Esophagus squamous epithelium (tissue), 5 donors: ENCODE data around the gene OR52E4. TPM values are rescaled to one million over a fixed set of nuclear protein-coding genes. Genes with fewer than 3 reads are reported as not detected.

Experiments
- DNase-seq: peaks from one replicate; lab custom pipeline; 2025; lab: John Stamatoyannopoulos, UW
- H3K27ac ChIP-seq, 4 donors: fragments of 200-600 bp; sonication (generic); one replicate each; pipeline ENCODE4 v1.5.1; 2016 to 2019; ENCODE audit warnings: mild to moderate bottlenecking in 1 of 4
- H3K27me3 ChIP-seq, 4 donors: fragments of 200-600 bp; sonication (generic); 1 replicate in 3 of 4; 2 replicates in 1 of 4; pipeline versions ENCODE4 v1.5.1 to v1.6.0; 2017 to 2021; ENCODE audit warnings: antibody characterized with exemption in 1 of 4
- H3K36me3 ChIP-seq, 3 donors: fragments of 200-600 bp; sonication (generic); one replicate each; pipeline ENCODE4 v1.5.1; 2016 to 2019
- H3K4me1 ChIP-seq, 3 donors: fragments of 200-600 bp; sonication (generic); one replicate each; pipeline ENCODE4 v1.5.1; 2017 to 2019
- H3K4me3 ChIP-seq, 4 donors: fragments of 200-600 bp; sonication (generic); 1 replicate in 3 of 4; 2 replicates in 1 of 4; pipeline ENCODE4 v1.5.1; 2016 to 2019; ENCODE audit warnings: mild to moderate bottlenecking in 2 of 4, moderate library complexity in 1 of 4
- H3K9me3 ChIP-seq, 3 donors: fragments of 200-600 bp; sonication (generic); one replicate each; pipeline ENCODE4 v1.5.1; 2016 to 2019
- POLR2A ChIP-seq, 4 donors: fragments of 450-650 bp; IDR thresholded peaks; one replicate each; pipeline ENCODE4 v1.6.1; 2017; ENCODE audit warnings: antibody characterized with exemption in 4 of 4, mild to moderate bottlenecking in 4 of 4, moderate library complexity in 3 of 4
- WGBS, 2 donors: methylation state at CpG; one replicate each; pipeline ENCODE4 v1.1.5; 2018; 5-methylcytosine and 5-hydroxymethylcytosine counted together
- intact Hi-C: fragments of 100-400 bp; cut with DNase I; formaldehyde crosslinking; loops from one replicate; pipeline ENCODE4 v1.15.0; 2022
- total RNA-seq, 4 donors: library from RNA; depleted of rRNA; stranded (reverse); fragments of >200 nt; gene quantifications; one replicate each; pipeline ENCODE4 v1.1.0, GENCODE V29; 2016
- TF ChIP-seq, protein P1 (sequence below), 6 experiments: fragments of 450-650 bp in 4 of 6; fragments of 200-600 bp in 2 of 6; sonication (generic) in 2 of 6; IDR thresholded peaks; one replicate each; pipeline ENCODE4 v1.5.1; 2016 to 2019; ENCODE audit warnings: antibody characterized with exemption in 6 of 6, mild to moderate bottlenecking in 4 of 6, moderate library complexity in 4 of 6
- donor health status: DM: yes; HTN: yes; CAD: no.

OR52E4 gene
- not detected for total RNA-seq

DNA sequence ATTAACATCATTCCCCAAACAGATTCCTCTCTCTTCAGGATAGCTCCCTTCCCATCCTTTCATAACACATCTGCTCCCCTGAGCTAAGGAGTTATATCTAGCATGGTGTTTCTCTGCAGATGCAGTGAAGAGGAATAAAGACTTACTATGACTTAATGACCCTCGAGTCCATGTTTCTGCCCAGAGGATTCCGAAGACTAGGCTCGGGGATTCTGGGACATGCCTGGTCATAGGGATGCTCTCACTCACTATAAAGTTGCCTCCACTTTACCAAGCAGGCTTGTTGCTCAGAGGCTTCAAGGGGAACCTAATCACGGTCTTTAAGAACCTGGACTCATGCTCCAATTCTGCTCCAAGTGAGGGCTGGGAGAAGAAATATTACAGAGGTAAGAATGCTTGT lies at the start of gene OR52E4:
Gene OR52E4, plus strand, starts transcription at position 301 of the 400 bp plus-strand sequence. CDS start 3,664 bp downstream, outside the sequence.
- TF ChIP-seq POLR2A (IDR thresholded peaks at IDR 0.05): no peak
- TF ChIP-seq, protein P1, sequence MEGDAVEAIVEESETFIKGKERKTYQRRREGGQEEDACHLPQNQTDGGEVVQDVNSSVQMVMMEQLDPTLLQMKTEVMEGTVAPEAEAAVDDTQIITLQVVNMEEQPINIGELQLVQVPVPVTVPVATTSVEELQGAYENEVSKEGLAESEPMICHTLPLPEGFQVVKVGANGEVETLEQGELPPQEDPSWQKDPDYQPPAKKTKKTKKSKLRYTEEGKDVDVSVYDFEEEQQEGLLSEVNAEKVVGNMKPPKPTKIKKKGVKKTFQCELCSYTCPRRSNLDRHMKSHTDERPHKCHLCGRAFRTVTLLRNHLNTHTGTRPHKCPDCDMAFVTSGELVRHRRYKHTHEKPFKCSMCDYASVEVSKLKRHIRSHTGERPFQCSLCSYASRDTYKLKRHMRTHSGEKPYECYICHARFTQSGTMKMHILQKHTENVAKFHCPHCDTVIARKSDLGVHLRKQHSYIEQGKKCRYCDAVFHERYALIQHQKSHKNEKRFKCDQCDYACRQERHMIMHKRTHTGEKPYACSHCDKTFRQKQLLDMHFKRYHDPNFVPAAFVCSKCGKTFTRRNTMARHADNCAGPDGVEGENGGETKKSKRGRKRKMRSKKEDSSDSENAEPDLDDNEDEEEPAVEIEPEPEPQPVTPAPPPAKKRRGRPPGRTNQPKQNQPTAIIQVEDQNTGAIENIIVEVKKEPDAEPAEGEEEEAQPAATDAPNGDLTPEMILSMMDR (IDR thresholded peaks at IDR 0.05): no peak
- H3K36me3 ChIP-seq: no peaks in the 10 kb centered on the region
- no peak within 1 kb of the TSS for H3K4me3 ChIP-seq
- 63 to 71% methylated on average over 4 of the region's 4 CpGs for WGBS, 2 donors
- no peaks in the 10 kb centered on the region for H3K9me3 ChIP-seq
- DNase-seq: no peak
- no peak within 1 kb of the TSS for H3K27ac ChIP-seq
- no peaks in the 10 kb centered on the region for H3K27me3 ChIP-seq
- no peaks in the 10 kb centered on the region for H3K4me1 ChIP-seq
- intact Hi-C loops: no loop called here

DNA sequence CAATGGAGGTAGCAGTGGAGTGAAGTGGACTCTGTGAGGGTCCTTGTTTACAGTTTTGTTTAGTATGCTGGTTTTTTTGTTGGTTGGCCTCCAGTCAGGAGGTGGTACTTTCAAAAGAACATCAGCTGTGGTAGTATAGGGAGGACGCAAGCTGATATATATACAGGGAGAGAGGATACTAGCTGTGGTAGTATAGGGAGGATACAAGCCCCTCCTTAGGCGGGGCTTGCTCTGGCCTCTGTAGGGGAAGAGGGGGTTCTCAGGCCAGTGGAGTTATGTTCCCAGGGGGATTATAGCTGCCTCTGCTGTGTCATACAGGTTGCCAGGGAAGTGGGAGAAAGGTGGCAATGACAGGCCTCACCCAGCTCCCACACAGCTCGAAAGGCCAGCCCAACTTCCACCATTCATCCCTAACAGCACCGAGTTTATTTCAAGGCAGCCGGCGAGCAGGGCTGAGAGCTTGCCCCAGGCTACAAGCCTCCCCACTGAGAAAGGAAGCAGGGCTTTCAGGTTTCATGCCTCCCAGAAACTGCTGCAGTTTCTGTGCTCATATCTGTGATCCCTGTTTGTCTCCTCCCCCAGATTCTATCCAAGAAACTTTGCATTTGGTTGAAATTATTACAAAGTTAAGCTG lies 49.1 kb upstream of the OR52E4 start:
- no peak overlapping the region for H3K4me3 ChIP-seq
- no peaks in the 10 kb centered on the region for H3K4me1 ChIP-seq
- H3K9me3 ChIP-seq: no peaks in the 10 kb centered on the region
- H3K27ac ChIP-seq: no peak overlapping the region
- TF ChIP-seq, protein P1 (IDR thresholded peaks at IDR 0.05): no peak
- TF ChIP-seq POLR2A (IDR thresholded peaks at IDR 0.05): no peak
- intact Hi-C loops: no loop called here
- 74 to 82% methylated on average over 2 of the region's 6 CpGs for WGBS, 2 donors
- DNase-seq: no peak
- H3K27me3 ChIP-seq: no peaks in the 10 kb centered on the region
- H3K36me3 ChIP-seq: no peaks in the 10 kb centered on the region

DNA sequence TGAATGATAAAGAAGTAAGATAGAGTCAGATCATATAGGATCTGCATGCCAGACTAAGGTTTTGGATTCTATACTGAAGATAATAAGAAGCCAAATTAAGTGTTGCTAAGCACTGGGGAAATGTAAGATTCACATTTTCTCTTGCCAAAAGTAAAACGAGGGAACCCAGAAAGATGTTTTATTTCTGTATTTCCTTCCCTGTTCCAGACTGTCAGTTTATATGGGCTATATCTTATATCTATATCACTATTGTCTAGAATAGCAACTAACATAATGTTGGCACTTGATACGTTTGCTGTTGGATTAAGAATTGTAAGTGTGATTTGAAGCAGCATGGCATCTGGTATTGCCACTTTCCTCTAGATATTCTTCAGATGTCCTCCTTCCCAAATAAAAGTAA lies 47.0 kb upstream of the OR52E4 start:
- no peak for DNase-seq
- WGBS, 2 donors: 34 to 46% methylated on average over 2 of the region's 2 CpGs
- intact Hi-C loops: no loop called here
- Histone ChIP-seq H3K36me3 (no peaks in the 10 kb centered on the region), H3K4me1 (no peaks in the 10 kb centered on the region), H3K27me3 (no peaks in the 10 kb centered on the region), H3K27ac (no peak overlapping the region), H3K9me3 (no peaks in the 10 kb centered on the region), H3K4me3 (no peak overlapping the region)
- TF ChIP-seq POLR2A (IDR thresholded peaks at IDR 0.05): no peak
- TF ChIP-seq, protein P1 (IDR thresholded peaks at IDR 0.05): no peak

DNA sequence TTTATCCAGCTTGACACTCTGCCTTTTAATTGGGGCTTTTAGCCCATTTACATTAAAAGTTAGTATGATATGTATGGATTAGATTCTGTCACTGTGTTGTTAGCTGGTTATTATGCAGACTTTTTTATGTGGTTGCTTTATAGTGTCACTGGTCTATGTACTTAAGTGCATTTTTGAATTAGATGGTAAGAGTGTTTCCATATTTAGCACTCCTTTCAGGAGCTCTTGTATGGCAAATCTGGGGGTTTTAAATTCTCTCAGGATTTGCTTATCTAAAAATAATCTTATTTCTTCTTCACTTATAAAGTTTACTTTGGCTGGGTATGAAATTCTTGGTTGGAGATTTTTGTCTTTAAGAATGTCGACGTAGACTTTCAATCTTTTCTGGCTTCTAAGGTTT lies 42.7 kb upstream of the OR52E4 start:
- DNase-seq: no peak
- Histone ChIP-seq H3K27ac (no peak overlapping the region), H3K27me3 (no peaks in the 10 kb centered on the region), H3K36me3 (no peaks in the 10 kb centered on the region), H3K4me1 (no peaks in the 10 kb centered on the region), H3K4me3 (no peak overlapping the region), H3K9me3 (no peaks in the 10 kb centered on the region)
- WGBS, 2 donors: 69 to 71% methylated on average over 2 of the region's 2 CpGs
- TF ChIP-seq POLR2A (IDR thresholded peaks at IDR 0.05): no peak
- TF ChIP-seq, protein P1 (IDR thresholded peaks at IDR 0.05): no peak
- intact Hi-C loops: no loop called here

DNA sequence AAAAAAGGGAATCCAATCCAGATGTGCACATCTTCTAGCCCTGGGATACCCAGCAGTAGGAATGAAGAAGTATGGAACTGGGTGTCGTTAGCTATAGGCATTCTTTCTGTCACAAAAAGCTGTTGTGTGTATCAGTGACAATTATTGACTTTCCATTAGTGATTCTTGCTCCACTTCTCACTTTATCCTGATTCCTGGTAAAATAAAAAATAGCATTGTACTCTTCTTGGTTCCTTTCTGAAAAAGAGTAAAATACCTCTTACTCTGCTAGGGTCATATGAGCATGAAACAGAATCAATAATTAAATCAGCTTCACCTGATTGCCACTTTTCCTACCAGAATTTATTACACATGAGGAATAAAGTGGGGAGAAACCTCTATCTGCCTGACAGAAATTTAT lies 38.6 kb upstream of the OR52E4 start, which contains the start of gene OR52E6:
Gene OR52E6, minus strand, starts transcription at position 101 of the 400 bp plus-strand sequence. Its CDS starts 0 bp downstream, at position 101.
- TF ChIP-seq POLR2A (IDR thresholded peaks at IDR 0.05): no peak
- TF ChIP-seq, protein P1 (IDR thresholded peaks at IDR 0.05): no peak
- intact Hi-C loops: no loop called here
- Histone ChIP-seq H3K9me3 (no peaks in the 10 kb centered on the region), H3K4me1 (no peaks in the 10 kb centered on the region), H3K36me3 (no peaks in the 10 kb centered on the region), H3K27ac (no peak within 1 kb of the TSS), H3K27me3 (no peaks in the 10 kb centered on the region), H3K4me3 (no peak within 1 kb of the TSS)
- WGBS, 2 donors: 29 to 74% methylated on average over 1 of the region's 1 CpG
- no peak for DNase-seq
